Measurements from ENCODE around the gene BAK1.
A peak's percentile ranks its signal among the peaks of the same experiment; 100 is the strongest.

Gene BAK1

DNA sequence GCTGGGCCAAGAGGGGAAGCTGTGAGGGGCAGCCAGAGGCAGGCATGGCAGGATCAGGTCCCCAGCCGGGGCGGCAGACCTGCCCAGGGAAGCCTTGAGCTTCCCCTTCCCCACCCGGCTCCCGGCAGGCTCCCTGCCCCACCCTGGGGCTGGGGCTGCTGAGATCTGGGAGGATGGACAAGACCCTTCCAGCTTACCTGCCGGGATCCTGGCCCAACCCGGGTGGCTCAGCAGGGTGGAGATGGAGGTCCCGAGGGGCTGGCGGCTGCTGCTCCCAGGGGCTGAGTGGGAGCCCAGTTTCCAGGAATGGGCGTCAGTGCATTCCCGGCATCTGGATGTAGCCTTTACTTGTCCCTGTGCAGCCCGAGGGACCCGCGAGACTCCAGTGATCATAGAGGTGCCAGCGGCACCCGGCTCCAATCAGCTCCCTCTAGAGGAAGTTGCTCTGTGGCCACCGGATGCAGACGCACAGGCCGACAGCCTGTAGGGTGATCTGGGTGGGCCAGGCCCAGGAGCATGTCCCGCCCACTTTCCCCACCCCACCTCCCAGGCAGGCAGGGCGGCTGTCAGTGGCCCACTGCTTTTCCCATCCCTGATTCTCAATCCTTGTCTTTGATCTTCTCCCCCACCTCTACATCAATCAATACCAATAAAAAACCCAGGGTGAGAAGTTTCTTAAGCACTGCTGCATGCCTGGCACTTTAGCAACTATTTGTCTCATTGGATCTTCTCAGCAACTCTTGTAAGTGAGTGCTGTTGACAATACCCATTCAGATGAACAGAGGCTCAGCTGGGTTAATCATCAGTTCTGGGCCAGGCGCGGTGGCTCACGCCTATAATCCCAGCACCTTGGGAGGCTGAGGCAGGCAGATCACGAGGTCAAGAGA lies at the start of gene BAK1:
Gene BAK1 (minus strand): TSS at position 449 of the 887 bp plus-strand sequence. CDS start 2,672 bp downstream, outside the sequence.
- DNase-seq = peak; percentile 89

DNA sequence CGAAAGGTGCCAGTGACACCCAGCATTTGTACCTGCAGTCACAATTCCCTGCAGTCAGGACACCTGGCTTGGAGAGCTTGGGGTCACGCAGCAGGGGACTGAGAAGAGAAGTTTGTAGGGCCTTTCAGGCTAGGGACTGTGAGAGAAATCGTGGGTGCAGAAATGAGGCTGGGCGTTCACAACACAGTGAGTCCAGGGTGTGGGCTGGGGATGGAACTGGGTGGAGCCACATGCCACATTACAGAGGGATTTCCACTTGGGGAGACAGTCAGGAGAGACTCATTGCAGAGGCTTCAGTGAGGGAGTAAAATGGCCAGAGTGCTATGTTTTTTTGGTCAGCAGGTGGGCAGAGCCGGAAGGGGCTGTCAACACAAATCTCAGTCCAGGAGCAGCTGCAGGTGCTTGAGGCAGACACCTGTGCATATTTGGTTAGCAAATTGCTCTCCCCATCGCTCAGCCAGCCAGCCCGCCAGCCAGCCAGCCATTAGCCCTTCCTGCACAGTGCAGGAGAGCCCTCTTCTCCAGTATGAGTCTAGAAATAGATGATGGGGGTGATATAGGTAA lies 48.4 kb upstream of the BAK1 start:
- no peak for DNase-seq

DNA sequence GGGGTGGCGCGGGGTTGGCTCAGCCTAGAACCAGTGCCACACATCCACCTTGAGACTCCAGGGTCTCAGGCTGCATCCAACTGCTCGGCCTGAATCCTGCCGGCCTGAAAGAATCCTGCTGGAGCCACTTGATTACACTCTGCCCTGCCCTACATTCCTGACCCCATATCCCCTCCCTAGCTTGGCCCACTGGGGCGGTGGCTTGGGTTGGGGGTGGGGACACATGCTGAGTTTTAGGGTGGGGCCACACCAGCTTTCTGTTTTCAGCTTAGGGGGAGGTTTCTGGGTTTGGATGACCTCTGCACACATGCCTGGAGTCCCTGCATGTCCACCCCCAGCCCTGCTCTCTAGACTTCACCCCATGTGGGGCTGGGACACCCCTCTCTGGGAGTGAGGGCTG lies 47.8 kb upstream of the BAK1 start:
- no peak for DNase-seq

DNA sequence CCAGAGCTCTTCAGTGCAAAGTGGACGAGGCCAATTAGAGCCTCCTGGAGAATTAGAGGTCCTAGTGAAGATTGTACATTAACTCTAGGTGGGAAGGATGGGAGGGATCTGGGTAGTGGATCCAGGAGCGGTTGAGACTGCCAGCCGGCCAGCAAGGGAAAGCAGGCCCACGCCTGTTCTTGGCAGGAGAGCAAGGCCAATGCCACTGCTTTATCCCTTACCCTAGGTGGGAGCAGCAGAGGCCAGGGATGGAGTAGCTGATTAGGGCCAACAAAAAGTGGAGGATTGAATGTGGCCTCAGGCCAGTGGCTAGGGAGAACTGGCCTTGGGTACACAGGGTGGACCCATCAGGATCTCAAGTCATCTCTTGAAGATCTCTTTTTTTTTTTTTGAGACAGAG lies 44.8 kb upstream of the BAK1 start:
- no peak for DNase-seq

DNA sequence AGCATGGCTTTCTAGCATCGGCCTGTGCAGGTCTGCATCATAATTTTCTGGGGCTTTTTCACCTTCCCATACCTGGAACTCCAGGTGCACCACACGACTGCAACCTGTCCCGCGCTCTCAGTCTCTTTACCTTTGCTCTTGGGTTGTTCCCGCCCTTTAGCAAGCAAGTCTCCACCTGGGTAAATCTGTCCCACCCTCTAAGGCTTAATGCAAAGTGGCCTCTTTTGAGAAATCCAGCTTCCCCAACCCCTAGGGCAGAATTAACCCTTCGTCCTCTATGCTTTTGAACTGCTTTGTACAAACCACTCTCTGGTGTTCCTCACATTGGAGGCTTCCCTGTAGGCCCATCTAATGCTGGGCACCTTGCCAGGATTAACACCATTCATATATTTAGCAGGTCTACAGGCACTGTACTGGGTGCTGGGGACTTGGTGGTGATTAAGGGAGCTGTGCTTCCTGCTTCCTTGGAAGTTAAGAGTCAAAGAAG lies 43.9 kb upstream of the BAK1 start:
- DNase-seq = no peak

DNA sequence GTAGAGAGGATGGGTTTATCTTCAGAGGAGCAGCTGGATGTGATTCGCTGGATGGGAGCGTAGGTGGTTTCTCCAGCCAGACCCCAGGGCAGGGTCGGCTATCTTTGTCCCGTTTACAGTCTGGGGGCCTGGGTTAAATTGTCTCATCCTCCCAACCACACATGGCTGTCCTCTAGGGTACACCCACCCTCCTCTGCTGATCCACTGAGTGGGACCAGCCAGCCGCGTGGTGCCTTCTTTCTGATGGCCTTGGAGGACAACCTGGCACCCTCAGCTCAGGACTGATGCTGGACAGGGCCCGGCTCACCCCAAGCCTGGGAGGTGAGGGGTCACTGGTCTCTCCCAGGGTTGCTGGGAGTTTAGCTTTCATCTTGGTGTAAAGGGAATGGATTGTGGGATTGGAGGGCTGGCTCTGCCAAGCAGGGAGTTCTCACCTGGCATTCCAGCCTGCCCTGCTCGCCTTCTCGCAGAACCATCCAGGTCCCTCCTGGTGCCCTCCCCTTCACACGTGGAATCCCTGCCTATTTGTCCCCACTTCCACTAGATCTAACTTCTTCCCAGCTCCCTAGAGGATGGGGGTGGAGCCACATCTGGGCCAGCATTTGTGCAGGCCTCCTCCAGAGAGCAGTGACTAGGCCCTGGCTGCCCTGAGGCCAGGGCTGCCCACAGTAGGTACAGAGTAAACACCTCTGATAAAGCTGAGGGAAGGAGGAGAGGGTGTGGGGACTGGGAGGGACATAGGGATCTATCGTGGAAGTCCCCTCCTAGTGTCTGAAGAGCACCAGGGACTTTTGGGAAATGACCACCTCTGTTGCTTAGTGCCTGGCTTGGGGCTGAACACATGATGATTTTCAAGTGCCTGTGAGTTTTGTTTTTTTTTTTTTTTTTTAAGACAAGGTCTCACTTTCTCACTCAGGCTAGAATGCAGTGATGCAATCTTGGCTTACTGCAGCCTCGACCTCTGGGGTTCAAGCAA lies 42.7 kb upstream of the BAK1 start:
- DNase-seq = no peak

DNA sequence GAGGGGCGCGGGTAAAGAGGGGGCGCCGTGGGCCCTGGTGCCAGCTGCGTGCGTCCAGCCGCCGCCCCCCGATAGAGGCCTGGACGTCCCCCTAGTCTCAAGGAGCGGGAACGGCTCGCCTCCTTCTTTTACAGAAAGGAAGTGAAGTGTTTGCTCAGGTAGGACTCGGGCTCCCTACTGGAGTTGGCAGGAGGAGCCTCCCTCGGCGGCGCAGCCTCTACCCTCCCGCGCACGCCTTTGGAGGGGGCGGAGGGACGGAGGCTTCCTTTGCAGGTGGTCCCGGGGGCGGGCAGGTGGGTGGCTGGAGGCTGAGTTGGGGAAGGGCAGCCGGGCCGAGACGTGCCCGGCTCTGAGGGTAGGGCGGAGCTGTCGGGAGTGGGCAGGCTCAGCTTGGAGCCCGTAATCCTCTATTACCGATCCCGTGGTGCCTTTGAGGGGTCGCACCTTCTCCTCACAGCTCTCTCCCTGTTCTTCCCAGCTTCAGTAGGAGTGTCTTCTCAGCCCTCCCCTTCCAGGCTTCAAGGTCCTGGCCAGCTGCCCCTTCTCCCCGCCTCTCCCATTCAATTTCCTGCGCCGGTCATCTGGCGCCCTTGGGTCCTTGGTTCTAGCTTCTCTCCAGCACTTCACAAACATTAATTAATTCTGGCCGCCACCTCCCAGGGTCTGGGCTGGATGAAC lies 41.8 kb upstream of the BAK1 start:
- DNase-seq = no peak

DNA sequence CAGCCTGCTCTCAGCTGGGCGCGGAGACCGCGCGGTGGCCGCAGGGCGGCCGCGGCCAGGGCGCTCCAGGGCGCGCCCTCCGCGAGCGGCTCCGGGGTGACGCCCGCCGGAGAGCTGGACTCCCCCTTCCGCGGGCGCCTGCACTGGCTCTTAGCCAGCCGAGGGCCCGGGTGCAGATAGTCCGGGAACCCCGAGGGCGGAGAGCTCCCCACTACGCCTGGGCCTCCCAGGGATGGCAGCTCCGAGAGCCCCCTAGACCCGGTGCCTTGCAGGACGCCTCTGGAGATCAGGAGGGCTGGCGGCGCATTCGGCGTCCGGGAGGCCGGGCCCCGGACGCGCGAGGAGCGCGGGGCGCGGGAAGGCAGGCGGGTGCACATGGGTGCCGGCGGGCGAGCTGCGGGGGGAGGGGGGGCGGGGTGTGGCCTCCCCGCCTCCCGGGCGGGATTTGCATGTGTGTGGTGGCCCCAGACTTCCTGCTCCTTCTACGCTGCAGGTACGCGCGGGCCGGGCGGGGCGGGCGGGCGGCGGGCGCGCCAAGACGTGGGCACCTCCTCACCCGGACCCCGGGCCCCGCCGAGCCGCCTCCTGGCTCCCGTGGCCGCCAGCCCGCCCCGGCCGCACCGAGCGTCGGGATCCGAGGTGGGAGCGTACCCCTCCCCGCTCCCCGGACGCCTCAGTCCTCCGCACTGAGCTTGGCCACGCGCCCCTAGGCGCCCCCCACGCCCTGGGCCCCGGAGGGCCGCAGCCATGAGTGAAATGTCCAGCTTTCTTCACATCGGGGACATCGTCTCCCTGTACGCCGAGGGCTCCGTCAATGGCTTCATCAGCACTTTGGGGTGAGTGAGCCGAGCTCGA lies 41.0 kb upstream of the BAK1 start, which contains the start of gene ITPR3:
Gene ITPR3 (plus strand): TSS at position 467 of the 855 bp plus-strand sequence. CDS start 281 bp downstream, at position 748.
- DNase-seq = peak; percentile 10

DNA sequence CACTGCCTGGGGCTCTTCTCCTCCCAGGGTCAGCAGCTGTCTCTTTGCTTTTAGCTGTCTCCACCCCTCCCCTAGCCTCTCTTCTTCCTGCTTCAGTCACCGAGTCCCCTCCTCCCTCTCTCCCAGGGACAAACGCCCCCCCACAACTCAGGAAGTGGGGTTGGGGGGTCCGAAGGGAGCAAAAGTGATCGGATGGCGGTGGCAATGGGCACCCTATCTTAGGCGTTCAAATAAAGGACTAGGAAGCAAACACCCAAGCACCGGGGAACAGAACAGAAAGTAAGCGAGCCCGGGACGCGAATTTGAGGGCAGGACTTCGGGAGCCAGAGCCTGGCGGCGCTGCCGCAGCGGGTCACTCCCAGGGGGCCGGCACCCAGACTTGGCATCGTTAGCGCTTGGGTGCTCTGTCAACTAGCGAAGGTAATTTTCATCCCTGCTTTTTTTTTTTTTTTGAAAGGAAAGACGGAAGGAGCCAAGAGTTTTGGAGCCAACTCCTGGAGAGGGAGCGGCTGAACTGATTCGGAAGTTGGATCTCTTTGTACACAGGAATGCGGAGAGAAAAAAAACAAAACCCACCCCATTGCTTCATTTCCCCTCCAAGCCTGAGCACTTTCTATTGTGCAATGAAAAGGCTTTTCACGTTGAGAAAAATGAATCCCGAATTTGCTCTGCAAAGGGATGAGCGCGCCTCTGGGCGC lies 40.2 kb upstream of the BAK1 start:
- DNase-seq = peak; percentile 46

DNA sequence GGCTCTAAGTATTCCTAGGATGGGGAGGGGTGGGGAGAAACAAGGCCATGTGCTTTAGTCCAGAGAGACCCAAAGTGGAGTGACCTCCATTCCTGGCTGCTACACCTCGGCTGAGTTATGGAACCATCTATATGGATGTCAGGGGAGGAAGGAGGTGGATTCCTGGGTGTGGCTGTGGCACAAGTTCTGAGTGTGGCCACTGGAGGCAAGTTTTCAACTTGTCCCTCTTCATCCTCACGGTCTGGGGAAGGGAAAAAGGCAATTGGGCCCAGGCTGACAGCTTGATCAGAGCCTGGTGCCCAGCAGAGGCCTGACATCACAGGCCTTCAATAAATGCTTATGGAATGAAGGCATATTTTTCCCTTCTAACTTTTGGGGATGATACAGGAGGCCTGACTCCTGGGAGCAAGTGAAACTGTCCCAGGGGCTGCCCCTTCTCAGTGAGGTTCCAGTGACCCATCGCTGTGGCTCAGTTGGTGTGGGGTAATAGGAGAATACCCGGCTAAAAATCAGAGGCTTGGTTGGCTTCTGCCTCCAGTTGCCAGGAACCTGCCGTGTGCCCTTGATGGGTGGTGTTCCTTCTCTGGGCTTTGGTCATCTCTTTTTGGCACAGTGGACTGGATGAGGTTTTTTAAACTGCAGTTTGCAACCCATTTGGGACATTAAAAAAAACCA lies 39.2 kb upstream of the BAK1 start:
- DNase-seq = no peak

DNA sequence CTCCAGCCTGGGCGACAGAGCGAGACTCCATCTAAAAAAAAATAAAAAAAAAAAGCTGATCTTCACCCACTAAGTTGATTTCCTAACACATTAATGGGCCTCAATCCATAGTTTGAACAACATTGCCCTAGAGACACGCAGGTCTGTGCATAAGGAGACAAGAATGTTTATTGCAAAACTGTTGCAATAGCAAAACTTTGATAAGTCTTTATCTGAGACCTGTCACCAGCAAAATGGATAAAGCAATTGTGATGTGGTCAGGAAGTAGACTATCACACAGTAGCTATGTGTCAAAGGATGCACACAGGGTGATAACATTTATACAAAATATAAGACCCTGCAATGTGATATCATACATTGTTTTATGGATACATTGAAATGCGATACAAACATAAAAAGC lies 36.8 kb upstream of the BAK1 start:
- no peak for DNase-seq

DNA sequence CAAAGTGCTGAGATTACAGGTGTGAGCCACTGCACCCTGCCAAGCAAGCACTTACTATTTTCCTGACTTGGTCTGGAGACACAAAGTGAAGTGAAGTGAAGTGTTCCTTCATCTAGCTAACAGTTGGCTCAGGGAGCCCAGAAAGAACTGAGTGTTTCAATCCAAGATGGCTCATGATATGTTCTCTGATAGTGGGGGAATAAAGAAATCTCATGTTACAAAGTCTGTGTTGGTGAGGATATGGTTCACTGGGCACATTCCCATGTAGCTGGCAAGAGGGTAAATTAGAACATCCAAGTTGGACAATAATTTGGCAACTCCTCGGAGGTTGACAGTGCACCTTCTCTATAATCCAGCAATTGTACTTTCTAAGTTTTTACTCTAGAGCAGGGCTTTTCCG lies 36.0 kb upstream of the BAK1 start:
- no peak for DNase-seq

DNA sequence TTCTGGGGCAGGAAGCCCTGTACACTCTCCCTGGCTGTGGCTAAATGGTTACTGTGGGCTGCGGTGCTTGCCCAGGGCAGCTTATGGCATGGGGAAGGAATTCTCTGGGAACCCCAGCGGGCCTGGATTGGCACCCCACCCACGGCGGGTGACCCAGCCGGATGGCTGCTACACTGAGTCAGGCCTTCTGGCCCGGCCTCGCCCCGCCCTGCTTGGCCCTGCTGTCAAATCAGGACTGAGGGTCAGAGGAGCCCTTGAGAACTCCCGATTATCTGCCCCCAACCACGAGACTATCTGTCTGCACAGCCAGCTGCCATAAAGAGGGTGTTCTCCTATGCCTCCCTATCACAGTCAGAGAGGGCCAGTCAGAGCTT lies 33.7 kb upstream of the BAK1 start:
- no peak for DNase-seq

DNA sequence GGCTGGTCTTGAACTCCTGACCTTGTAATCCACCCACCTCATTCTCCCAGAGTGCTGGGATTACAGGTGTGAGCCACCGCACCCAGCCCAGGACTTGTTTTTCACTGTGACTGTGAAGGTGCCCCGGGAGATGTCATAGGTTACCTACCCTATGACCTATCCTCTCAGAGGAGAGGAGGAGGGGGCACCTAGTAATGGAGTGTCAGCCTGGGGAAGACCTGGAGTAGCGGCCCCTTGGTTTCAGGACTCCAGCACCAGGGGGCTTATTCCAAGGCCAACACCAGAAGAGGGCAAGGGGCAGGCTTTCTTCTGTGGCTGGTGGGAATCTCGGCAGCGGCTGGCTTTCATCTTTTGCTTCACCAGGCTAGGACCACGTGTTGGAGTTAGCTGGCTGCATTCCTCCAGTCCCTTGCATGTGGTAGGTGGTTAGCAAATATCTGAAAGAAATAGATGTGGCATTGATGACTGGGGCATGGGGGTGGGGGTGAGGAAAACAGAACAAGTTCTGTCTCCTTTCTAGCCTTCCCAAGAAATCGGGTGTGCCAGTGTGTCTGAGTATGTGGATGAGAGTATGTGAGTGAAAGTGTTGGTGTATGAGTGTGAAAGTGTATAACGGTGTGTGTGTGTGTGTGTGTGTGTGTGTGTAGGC lies 33.2 kb upstream of the BAK1 start:
- peak; percentile 68 for DNase-seq

DNA sequence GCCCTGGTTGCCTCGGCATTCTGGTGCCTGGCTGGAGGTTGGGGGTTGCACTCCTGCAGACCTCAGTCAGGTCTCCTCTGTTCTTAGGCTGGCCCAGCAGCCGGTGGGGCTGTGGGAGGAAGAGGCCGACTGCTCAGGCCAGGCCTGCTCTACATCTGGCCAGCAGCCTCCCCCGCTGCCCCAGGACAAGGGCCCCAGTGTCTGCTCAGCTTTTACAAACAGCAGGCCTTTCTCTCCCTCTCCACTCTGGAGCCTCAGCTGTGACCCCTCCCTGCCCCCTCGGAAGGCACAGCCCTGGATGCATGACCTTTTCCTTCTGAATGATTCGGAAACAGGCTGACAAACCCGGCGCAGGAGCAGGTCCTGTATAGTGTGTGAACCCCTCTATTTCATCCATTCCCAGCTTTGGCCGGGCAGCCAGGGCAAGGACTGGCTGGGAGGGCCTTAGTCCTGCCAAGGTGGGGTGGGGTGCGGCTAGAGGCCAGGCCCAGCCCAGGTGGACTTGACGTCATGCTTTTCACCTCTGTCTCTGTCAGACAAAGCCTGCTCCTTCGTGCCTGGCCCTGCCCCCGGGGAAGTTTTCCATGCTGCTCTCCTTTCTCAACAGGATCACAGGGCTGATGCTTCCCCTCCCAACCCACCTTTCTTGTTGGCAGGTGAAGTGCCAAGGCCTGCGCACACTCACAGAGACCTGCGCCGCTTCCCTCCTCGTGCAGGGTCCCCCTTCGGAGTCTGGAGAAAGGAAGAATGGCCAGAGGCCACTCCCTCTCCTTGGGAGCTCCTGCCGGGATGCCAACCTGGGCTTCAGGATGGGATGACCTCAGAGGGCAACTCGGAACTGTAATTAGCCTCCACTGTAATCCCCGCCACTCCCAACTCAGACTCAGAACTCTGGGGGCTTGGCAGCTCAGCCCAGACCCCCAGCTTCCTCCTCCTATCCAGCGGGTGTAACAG lies 31.0 kb upstream of the BAK1 start:
- no peak for DNase-seq

DNA sequence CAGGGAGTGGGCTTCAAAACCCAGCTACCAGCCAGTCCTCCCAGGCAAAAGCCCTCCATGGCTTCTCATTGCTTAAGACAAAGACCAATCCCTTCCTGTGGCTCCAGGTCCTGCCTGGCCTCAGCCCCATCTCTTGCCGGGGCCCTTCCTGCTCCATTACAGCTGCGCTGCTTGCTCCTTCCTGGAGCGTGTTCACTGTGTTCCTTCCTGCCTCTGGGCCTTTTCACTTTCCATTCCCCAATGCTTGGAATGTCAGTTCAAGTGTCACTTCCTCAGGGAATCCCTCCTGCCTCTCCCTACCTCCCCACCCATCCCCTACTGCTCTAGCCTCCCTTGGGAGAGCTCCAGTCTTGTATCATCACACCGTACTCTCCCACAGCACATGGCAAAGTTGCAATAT lies 30.0 kb upstream of the BAK1 start:
- no peak for DNase-seq

DNA sequence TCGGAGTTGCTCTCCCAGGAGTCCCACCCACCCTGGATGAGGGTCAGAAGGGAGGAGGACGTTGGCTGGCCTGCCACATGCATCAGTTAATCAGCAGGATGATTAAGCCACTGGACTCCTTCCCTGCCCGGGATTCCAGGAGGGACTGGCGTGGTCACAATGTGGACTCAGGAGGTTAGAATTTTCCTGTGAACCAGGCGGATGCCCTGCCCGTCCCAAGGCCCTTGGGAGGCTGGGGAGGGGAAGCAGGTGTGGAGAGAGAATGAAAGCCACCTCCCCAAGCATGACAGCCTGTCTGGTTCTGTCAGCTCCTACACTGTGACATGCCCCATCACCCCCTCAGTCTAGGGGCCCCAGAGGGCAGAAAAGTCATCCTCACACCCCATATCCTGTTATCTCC lies 29.5 kb upstream of the BAK1 start:
- DNase-seq = peak; percentile 49

DNA sequence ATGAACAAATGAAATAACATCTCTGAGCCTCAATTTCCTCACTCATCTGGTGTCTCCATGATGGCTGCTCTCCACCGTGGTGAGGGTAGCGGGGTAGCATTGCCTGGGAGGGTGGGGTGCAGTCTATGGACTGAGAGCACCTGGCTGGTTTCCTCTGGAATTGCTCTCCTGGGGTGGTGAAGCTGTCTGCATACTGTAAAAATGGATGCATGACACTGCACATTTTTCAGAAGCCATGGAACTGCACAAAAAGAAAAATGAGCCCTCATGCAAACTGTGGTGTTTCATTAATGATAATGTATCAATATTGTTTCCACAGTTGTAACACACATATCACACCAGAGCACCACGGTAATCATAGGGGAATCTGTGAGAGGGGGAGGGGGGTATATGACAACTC lies 28.9 kb upstream of the BAK1 start:
- no peak for DNase-seq

DNA sequence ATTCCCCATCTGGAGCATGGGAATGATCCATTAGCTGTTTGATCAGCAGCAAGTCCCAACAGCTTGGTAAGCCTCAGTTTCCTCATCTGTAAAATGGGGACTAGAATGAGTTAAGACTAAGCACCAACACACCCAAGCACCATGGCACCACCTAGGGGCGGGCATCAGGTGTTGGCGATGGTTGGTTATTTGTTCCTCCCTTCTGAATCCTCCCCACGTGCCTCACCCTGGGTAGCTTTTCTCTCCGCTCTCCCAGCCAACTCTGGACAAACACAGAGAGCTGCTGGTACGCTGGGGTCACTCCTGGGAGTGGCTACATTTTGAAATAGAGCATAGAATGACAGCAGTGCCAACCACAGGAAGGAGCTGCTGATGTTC lies 27.7 kb upstream of the BAK1 start:
- no peak for DNase-seq
